ENCODE measurements around the gene ACOT11. TPM values are rescaled to one million over a fixed set of nuclear protein-coding genes. Genes with fewer than 3 reads are reported as not detected.
"Not testable (repeated sequence)": the region's sequence is repeated elsewhere in the genome, so short reads cannot be mapped to it uniquely, and the experiment has no call there.

Gene ACOT11
- total RNA-seq, 6 donors from 2014 or later, result 2.3 to 13.6 (median 7.0) TPM

- Histone ChIP-seq H3K27me3 (no peaks in the 10 kb centered on the region), H3K36me3 (no peaks in the 10 kb centered on the region), H3K9me3 (no peaks in the 10 kb centered on the region), H3K4me3 (no peak within 1 kb of the TSS), H3K4me1 (no peaks in the 10 kb centered on the region), H3K27ac (no peak within 1 kb of the TSS)
- ATAC-seq (ENCODE audit: low FRiP score in 2 of 2) (peak in 1 of 2 donors; percentile 7), DNase-seq (no peak)
- WGBS, 2 donors, result 74 to 75% methylated on average over 14 to 18 of the region's 18 CpGs
- TF ChIP-seq CTCF (IDR thresholded peaks at IDR 0.05) (no peak), POLR2A (IDR thresholded peaks at IDR 0.05) (no peak), POLR2AphosphoS5 (IDR thresholded peaks at IDR 0.05) (no peak), EP300 (IDR thresholded peaks at IDR 0.05) (no peak)
Measured at GRCh38 chr1:54623216-54624007, 75.4 kb downstream of the ACOT11 start, which contains the start of gene FAM151A. FAM151A (minus strand) TSS chr1:54623525; CDS start chr1:54623395, 130 bp downstream.

DNA sequence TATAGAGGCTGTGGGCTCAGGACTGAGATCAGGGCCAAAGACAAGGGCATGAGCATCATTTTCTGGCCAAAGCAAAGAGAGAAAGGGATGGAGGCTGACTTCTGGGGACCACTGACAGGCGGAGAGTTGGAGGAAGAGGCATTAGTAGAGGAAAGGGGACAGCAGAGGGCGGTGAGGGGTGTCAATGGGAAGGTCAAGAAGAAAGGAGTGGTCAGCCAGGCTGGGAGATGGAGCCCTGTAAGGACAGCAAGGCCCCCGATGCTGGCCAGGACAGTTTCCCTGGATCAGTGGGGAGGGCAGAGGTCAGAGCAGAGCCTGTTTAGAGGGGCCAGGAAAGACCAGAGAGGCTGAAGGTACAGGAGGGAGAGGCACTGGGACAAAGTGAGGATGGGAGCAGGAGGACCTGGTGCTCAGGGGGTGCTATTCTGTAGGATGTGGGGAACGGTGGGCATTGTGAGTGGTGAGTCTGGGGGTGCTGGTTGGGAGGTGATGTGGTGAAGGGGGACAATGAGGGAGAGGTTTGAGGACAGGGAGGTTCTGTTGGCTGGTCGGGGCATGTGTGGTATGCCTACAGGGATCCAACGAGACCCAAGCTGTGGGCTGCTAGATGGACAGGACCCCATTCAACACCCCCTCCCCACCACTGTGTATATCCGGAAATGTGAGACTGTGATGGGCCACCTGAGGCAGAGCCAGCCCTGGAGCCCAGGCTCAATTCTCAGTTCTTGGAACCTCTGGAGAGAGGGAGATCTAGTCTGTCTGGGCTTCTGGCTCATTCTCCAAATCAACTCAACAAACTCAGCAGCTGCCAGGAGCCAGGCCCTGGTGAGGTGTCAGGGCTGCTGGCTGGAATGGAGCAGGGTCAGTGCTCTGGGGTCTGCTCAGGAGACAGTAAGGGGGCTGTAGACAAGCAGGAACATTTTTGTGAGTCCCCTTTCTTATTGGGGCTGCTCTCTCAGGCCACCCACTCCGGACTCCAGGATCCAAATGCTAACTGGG lies 76.7 kb downstream of the ACOT11 start:
- DNase-seq, result no peak
- H3K9me3 ChIP-seq, result no peaks in the 10 kb centered on the region
- TF ChIP-seq POLR2AphosphoS5 (IDR thresholded peaks at IDR 0.05) (no peak), CTCF (IDR thresholded peaks at IDR 0.05) (no peak), POLR2A (IDR thresholded peaks at IDR 0.05) (no peak), EP300 (IDR thresholded peaks at IDR 0.05) (no peak)
- H3K36me3 ChIP-seq, result no peaks in the 10 kb centered on the region
- H3K27ac ChIP-seq, result no peak overlapping the region
- no peaks in the 10 kb centered on the region for H3K27me3 ChIP-seq
- H3K4me1 ChIP-seq, result no peaks in the 10 kb centered on the region
- peak in 1 of 2 donors; percentile 22 for ATAC-seq (ENCODE audit: low FRiP score in 2 of 2)
- 81% methylated on average over 8 of the region's 8 CpGs for WGBS, 2 donors
- H3K4me3 ChIP-seq, result no peak overlapping the region

GRCh38 chr1:54627196-54627595 lies 79.2 kb downstream of the ACOT11 start:
- ATAC-seq (ENCODE audit: low FRiP score in 2 of 2) (no peak), DNase-seq (no peak)
- WGBS, 2 donors, result 76 to 85% methylated on average over 3 to 9 of the region's 10 CpGs
- Histone ChIP-seq H3K4me3 (no peak overlapping the region), H3K4me1 (no peaks in the 10 kb centered on the region), H3K36me3 (no peaks in the 10 kb centered on the region), H3K9me3 (no peaks in the 10 kb centered on the region), H3K27me3 (no peaks in the 10 kb centered on the region), H3K27ac (no peak overlapping the region)
- TF ChIP-seq CTCF (IDR thresholded peaks at IDR 0.05) (no peak), EP300 (IDR thresholded peaks at IDR 0.05) (no peak), POLR2A (IDR thresholded peaks at IDR 0.05) (no peak), POLR2AphosphoS5 (IDR thresholded peaks at IDR 0.05) (no peak)

GRCh38 chr1:54635804-54636203 lies 87.8 kb downstream of the ACOT11 start:
- not testable (repeated sequence) for H3K4me3 ChIP-seq; H3K9me3 ChIP-seq; DNase-seq; ATAC-seq (ENCODE audit: low FRiP score in 2 of 2); H3K36me3 ChIP-seq; H3K27ac ChIP-seq; H3K27me3 ChIP-seq; H3K4me1 ChIP-seq
- 91 to 96% methylated on average over 7 of the region's 7 CpGs for whole genome bisulfite sequencing, 2 donors

DNA sequence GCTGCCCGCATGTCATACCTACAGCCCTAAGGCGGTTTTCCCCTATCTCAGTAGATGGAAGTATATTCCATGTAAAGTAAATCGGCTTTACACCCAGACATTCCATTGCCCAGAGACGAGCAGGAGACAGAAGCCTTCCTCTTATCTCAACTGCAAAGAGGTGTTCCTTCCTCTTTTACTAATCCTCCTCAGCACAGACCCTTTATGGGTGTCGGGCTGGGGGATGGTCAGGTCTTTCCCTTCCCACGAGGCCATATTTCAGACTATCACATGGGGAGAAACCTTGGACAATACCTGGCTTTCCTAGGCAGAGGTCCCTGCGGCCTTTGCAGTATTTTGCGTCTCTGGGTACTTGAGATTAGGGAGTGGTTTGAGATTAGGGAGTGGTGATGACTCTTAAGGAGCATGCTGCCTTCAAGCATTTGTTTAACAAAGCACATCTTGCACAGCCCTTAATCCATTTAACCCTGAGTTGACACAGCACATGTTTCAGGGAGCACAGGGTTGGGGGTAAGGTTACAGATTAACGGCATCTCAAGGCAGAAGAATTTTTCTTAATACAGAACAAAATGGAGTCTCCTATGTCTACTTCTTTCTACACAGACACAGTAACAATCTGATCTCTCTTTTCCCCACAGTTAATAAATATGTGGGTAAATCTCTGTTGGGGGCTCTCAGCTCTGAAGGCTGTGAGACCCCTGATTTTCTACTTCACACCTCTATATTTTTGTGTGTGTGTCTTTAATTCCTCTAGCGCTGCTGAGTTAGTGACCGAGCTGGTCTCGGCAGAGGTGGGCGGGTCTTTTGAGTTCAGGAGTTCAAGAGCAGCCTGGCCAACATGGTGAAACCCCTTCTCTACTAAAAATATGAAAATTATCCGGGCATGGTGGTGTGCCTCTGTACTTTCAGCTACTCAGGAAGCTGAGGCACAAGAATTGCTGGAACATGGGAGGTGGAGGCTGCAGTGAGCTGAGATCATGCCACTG lies 88.7 kb downstream of the ACOT11 start:
- H3K4me1 ChIP-seq; DNase-seq; H3K27me3 ChIP-seq; H3K27ac ChIP-seq; H3K4me3 ChIP-seq; H3K9me3 ChIP-seq; ATAC-seq (ENCODE audit: low FRiP score in 2 of 2); H3K36me3 ChIP-seq: not testable (repeated sequence)
- WGBS, 2 donors, result 47 to 50% methylated on average over 14 of the region's 14 CpGs

Measured in upper lobe of left lung (tissue), 6 donors.